ENCODE results near the gene OR6C4. TPM values are rescaled to one million over a fixed set of nuclear protein-coding genes. Genes with fewer than 3 reads are reported as not detected.
"Not testable (repeated sequence)": the region's sequence is repeated elsewhere in the genome, so short reads cannot be mapped to it uniquely, and the experiment has no call there.

Gene OR6C4
- not detected in 2 replicates for total RNA-seq (2014; rRNA removed; shearing (Covaris generic))
- polyA plus RNA-seq (2015; cell fraction: cytosol; rRNA removed): not detected in 2 replicates
- not detected in 2 replicates for polyA plus RNA-seq (2015; cell fraction: nucleus; rRNA removed)

DNA sequence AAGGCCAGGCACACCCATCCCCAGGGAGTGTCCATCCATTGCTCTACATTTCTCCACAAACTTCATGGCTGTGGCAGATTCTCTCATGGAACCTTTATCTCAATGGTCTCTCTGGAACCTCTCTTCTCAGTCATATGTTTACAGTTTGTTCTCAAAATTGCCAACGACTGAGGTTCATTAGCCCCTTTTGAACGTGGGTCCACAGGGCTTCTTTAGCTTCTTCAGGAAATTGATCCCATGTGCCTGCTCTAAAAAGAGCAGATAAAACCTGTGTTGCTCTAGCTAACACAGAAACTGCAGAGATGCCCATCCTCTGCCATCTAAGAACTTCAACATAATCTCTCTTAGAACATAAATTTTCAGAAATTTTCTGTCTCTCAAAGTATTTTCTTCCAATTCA, at the start of gene OR6C4:
TSS of gene OR6C4 (plus strand) at position 301 of the 400 bp plus-strand sequence. CDS start 1,625 bp downstream, outside the sequence.
- no peak for DNase-seq (ENCODE audit: low read depth, low spot score)
- in situ Hi-C loops (cut with HindIII; ENCODE audit: low pct_unique_long_range_greater_than_20kb, low sequenced_read_pairs): no loop called here

DNA sequence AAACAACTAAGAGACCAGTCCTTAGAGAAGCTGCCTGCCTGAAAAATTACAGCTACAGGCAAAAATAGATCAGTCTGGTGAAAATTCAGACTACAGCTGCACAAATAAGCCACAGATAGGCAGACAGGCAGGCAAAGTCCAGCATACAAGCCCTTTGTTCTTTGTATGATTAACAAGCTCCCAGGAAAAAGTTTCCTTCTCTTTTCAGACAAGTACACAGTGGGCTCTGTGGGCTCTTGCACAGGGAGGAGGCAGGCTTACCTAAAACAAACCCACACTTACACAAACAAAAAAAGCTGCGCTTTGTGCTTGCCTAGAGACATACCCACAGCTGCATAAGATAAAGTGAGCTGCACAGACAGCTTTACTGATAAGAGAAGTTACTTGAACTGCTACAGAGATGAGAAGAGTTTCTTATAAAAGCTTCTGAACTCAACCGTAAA, 49.6 kb upstream of the OR6C4 start:
- peak; percentile 78 for DNase-seq (ENCODE audit: low read depth, low spot score)
- in situ Hi-C loops (cut with HindIII; ENCODE audit: low pct_unique_long_range_greater_than_20kb, low sequenced_read_pairs): no loop called here

DNA sequence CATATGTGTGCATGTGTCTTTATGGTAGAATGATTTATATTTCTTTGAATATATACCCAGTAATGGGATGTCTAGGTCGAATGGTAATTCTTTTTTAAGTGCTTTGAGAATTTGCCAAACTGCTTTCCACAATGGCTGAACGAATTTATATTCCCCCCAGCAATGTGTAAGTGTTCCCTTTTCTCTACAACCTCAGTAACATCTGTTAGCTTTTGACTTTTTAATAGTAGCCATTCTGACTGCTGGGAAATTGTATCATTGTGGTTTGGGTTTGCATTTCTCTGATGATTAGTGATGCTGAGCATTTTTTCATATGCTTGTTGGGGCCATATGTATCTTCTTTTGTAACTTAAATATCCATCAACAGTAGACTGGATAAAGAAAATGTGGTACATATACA, 47.8 kb upstream of the OR6C4 start:
- DNase-seq (ENCODE audit: low read depth, low spot score): no peak
- in situ Hi-C loops (cut with HindIII; ENCODE audit: low pct_unique_long_range_greater_than_20kb, low sequenced_read_pairs): no loop called here

DNA sequence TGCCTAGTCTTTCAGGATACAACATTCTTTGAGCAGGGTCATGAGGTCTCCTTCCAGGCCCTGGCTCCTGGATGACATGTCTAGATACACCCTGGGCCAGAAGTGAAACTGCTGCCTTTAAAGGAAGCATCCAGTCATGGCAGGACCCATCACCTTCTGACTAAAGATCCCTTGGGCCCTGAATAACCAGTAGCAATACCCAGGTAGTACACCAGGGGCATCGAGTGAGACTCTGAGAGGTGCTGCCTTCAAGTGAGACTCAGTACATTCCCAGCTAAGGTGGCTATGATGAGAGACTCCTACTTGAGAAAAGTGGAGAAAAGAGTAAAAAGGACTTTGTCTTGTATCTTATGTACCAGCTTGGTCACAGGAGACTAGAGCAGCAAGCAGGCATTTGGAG, 33.7 kb upstream of the OR6C4 start:
- DNase-seq (ENCODE audit: low read depth, low spot score): peak; percentile 4
- in situ Hi-C loops (cut with HindIII; ENCODE audit: low pct_unique_long_range_greater_than_20kb, low sequenced_read_pairs): no loop called here

DNA sequence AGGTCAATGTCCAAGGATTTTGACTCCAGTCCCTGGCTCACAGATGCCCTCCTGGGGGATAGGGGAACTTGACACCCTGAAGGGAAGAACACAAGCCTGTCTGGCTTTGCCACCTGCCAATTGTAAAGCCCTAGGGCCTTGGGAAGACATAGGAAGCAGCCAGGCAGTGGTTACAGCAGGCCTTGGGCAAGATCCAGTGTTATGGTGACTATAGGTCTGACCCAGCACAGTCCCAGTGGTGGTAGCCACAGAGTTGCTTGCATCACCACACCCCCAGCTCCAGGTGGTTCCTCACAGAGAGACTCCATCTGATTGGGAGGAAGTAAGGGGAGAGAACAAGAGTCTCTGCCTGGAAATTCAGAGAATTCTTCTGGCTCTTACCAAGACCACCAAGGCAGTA, 33.0 kb upstream of the OR6C4 start:
- no peak for DNase-seq (ENCODE audit: low read depth, low spot score)
- in situ Hi-C loops (cut with HindIII; ENCODE audit: low pct_unique_long_range_greater_than_20kb, low sequenced_read_pairs): no loop called here

DNA sequence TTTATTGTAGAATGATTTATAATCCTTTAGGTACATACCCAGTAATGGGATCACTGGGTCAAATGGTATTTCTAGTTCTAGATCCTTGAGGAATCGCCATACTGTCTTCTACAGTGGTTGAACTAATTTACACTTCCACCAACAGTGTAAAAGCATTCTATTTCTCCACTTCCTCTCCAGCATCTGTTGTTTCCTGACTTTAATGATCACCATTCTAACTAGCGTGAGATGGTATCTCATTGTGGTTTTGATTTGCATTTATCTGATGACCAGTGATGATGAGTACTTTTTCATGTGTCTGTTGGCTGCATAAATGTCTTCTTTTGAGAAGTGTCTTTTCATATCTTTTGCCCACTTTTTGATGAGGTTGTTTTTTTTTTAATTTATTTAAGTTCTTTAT, 1.2 kb upstream of the OR6C4 start:
- in situ Hi-C loops (cut with HindIII; ENCODE audit: low pct_unique_long_range_greater_than_20kb, low sequenced_read_pairs): not testable (repeated sequence)

DNA sequence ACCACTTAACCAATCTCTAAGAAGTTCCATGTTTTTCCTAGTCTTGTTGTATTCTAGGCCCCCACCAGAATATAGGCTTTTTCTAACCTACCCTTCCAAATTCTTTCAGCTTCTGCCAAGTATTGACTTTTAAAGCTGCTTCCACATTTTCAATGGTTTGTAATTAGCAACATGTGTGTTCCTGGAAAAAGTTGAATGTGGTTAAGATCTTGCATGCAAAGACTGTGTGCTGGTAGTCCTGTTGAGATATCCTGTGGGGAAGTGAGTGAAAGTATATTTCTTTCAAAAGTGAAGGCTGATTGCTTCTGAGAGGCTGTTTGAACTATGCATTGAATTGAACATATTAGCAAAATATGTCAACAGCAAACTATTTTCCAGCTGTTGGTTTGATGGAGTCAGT, 646 bp upstream of the OR6C4 start:
- in situ Hi-C loops (cut with HindIII; ENCODE audit: low pct_unique_long_range_greater_than_20kb, low sequenced_read_pairs): no loop called here

More for the DNA sequence above, 1.2 kb upstream of the OR6C4 start:
- not testable (repeated sequence) for DNase-seq (ENCODE audit: low read depth, low spot score)

DNA sequence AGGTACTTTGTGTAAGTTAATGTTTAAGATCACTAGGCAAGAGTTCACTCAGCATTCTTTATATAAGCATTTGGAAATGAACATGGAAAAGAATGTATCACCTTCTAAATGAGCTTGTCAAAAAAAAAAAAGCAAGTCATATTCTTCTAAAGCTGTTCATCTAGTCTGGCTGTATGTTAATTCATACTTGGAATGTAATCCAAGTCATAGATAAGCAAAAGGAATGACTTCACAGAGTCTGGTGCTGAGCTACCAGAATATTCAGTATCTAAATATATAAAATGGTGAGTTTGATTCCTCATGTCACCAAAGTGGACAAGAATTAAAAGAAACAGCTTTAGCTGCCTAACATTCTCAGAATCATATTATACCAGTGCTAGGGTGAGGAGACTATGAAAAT, 4.9 kb downstream of the OR6C4 start:
- in situ Hi-C loops (cut with HindIII; ENCODE audit: low pct_unique_long_range_greater_than_20kb, low sequenced_read_pairs): no loop called here
- DNase-seq (ENCODE audit: low read depth, low spot score): no peak

More for the DNA sequence above, 646 bp upstream of the OR6C4 start:
- DNase-seq (ENCODE audit: low read depth, low spot score): no peak

DNA sequence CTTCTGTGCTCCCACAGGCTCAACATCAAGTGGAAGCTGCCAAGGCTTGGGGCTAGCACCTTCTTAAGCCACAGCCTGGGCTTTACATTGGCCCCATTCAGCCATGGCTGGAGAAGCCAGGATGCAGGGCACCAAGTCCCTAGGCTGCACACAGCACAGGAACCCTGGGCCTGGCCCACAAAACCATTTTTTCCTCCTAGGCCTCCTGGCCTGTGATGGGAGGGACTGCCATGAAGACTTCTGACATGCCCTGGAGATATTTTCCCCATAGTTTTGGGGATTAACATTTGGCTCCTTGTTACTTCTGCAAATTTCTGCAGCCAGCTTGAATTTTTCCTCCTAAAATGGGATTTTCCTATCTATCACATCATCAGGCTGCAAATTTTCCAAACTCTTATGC, 20.7 kb downstream of the OR6C4 start:
- in situ Hi-C loops (cut with HindIII; ENCODE audit: low pct_unique_long_range_greater_than_20kb, low sequenced_read_pairs); DNase-seq (ENCODE audit: low read depth, low spot score): not testable (repeated sequence)

DNA sequence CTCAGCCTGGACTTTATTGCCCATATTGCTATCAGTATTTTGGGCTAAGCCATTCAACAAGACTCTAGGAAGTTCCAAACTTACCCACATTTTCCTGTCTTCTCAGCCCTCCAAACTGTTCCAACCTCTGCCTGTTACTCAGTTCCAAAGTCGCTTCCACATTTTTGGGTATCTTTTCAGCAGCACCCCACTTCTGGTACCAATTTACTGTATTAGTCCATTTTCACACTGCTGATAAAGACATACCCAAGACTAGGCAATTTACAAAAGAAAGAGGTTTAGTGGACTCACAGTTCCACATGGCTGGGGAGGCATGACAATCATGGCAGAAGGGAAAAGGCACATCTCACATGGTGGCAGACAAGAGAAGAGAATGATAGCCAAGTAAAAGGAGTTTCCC, 21.3 kb downstream of the OR6C4 start:
- DNase-seq (ENCODE audit: low read depth, low spot score); in situ Hi-C loops (cut with HindIII; ENCODE audit: low pct_unique_long_range_greater_than_20kb, low sequenced_read_pairs): not testable (repeated sequence)

DNA sequence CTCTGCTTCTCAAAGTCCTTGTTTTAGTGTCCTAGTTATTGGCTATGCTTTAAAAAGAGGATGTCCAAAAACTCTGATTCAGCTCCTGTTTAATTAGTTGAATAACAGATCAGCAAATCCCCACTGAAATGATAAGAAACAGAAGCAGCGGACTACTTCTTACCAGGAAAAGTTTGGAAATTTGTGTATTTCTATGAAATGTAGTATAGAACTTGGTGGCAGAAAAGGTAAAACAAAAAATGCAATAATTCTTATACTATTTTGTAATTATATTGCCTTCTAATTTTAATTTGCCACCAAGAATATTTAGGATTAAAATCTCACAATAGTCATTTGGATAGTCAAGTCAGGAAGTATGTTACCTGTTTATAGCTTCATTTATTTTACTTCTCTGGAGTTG, 22.8 kb downstream of the OR6C4 start, which contains the start of gene OR2AP1:
TSS of gene OR2AP1 (plus strand) at position 301 of the 400 bp plus-strand sequence. CDS start 1,947 bp downstream, outside the sequence.
- DNase-seq (ENCODE audit: low read depth, low spot score): no peak
- in situ Hi-C loops (cut with HindIII; ENCODE audit: low pct_unique_long_range_greater_than_20kb, low sequenced_read_pairs): no loop called here

DNA sequence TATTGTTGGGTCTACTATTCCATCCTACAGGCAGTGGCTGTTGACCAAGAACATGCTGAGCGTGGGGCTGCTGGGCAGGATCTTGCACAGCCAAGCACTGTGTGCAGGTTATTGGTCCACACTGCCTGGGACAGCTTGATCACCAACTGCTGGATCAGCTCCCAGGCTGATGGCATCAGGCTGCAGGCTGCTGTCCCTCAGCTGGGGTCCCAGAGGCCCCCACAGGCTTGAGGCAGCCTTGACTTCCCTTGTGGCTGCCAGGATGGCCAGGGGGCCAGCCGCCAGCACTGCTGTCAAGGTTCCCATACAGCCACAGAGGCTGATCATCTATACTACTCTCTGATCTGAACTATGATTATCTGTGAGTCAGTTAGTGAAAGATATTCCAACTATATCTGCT, 32.7 kb downstream of the OR6C4 start:
- in situ Hi-C loops (cut with HindIII; ENCODE audit: low pct_unique_long_range_greater_than_20kb, low sequenced_read_pairs): no loop called here
- no peak for DNase-seq (ENCODE audit: low read depth, low spot score)

DNA sequence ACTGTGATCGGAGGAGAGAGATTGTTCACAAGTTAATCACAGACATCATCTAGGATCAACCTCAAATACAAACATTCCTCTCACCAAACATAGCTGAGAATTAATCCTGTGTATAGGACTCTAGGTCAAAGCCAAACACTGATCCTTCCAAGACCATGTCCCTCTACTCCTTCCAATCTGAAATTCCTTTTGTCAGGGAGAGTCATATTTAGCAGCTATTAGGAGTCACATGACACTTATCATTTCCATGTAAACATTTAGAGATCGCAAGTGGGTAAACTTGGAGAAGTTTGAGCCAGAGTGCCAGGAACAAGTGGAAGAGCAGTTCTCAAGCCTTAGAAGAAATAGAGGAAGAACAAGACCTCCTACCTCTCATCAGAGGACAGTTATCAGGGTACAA, 36.4 kb downstream of the OR6C4 start:
- DNase-seq (ENCODE audit: low read depth, low spot score): no peak
- in situ Hi-C loops (cut with HindIII; ENCODE audit: low pct_unique_long_range_greater_than_20kb, low sequenced_read_pairs): no loop called here

DNA sequence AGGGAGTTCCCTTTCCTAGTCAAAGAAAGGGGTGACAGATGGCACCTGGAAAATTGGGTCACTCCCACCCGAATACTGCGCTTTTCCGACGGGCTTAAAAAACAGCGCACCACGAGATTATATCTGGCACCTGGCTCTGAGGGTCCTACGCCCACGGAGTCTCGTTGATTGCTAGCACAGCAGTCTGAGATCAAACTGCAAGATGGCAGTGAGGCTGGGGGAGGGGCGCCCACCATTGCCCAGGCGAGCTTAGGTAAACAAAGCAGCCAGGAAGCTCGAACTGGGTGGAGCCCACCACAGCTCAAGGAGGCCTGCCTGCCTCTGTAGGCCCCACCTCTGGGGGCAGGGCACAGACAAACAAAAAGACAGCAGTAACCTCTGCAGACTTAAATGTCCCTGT, 40.8 kb downstream of the OR6C4 start:
- DNase-seq (ENCODE audit: low read depth, low spot score); in situ Hi-C loops (cut with HindIII; ENCODE audit: low pct_unique_long_range_greater_than_20kb, low sequenced_read_pairs): not testable (repeated sequence)

Other genes starting within 250 kb of the OR6C4 start
- gene OR6C1, start 235.3 kb upstream of the OR6C4 start, total RNA-seq (2014; rRNA removed; shearing (Covaris generic)): not detected in 2 replicates
- gene OR6C3, start 218.9 kb upstream of the OR6C4 start, total RNA-seq (2014; rRNA removed; shearing (Covaris generic)): not detected in 2 replicates
- not detected in 2 replicates for gene OR6C75, start 186.6 kb upstream of the OR6C4 start, total RNA-seq (2014; rRNA removed; shearing (Covaris generic))
- not detected in 2 replicates for gene OR6C65, start 149.1 kb upstream of the OR6C4 start, total RNA-seq (2014; rRNA removed; shearing (Covaris generic))
- gene OR6C76, start 123.3 kb upstream of the OR6C4 start, total RNA-seq (2014; rRNA removed; shearing (Covaris generic)): not detected in 2 replicates
- not detected in 2 replicates for gene OR6C2, start 105.5 kb upstream of the OR6C4 start, total RNA-seq (2014; rRNA removed; shearing (Covaris generic))
- not detected in 2 replicates for gene OR6C70, start 79.5 kb upstream of the OR6C4 start, total RNA-seq (2014; rRNA removed; shearing (Covaris generic))
- gene OR6C68, start 57.2 kb upstream of the OR6C4 start, total RNA-seq (2014; rRNA removed; shearing (Covaris generic)): not detected in 2 replicates
- not detected in 2 replicates for gene OR2AP1, start 22.9 kb downstream of the OR6C4 start, total RNA-seq (2014; rRNA removed; shearing (Covaris generic))
- gene OR10P1, start 87.3 kb downstream of the OR6C4 start, total RNA-seq (2014; rRNA removed; shearing (Covaris generic)): not detected in 2 replicates
- gene ITGA7, start 158.3 kb downstream of the OR6C4 start, total RNA-seq (2014; rRNA removed; shearing (Covaris generic)): 60.5 and 65.4 TPM in 2 replicates
- gene BLOC1S1, start 166.4 kb downstream of the OR6C4 start, total RNA-seq (2014; rRNA removed; shearing (Covaris generic)): 119 and 124 TPM in 2 replicates
- gene RDH5, start 170.8 kb downstream of the OR6C4 start, total RNA-seq (2014; rRNA removed; shearing (Covaris generic)): 2.3 and 3.0 TPM in 2 replicates
- 3,613 and 3,895 TPM in 2 replicates for gene CD63, start 179.4 kb downstream of the OR6C4 start, total RNA-seq (2014; rRNA removed; shearing (Covaris generic))
- gene GDF11, start 193.5 kb downstream of the OR6C4 start, total RNA-seq (2014; rRNA removed; shearing (Covaris generic)): 12.1 and 15.0 TPM in 2 replicates